Measurements from ENCODE around the gene PHLDA2. TPM values are rescaled to one million over a fixed set of nuclear protein-coding genes. Genes with fewer than 3 reads are reported as not detected.

Gene PHLDA2
- total RNA-seq, 2 experiments from 2014 or later, result 1.1 to 3.6 TPM

DNA sequence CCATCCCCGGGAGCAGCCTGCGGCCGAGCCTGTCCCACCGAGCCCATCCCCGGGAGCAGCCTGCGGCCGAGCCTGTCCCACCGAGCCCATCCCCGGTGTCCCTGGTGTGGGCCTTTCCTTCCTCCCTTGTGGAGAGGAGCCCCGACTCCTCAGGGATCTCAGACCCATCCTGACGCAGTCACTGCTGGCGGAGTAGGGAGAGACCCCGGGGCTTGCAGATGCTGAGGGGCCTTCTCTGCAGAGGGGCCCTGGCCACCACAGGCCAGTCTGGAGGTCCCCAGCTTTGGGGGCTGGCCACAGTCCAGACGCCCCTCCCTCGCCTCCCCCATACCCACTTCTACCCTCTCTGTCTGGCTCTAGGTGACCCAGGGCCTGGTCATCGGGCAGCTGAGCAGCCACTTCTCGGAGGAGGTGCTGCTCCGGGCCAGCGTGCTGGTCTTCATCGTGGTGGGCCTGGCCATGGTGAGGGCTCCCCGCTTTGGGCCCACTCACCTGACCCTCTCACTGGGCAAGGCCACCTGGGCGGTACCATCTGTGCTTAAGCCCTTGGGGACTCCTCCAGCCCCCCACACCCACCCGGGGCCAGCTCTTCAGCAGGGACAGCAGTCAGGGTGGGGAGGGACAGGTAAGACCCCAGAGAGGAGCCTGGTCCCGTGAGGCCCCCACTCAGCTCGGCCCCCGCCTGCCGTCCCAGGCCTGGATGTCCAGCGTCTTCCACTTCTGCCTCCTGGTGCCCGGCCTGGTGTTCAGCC is 7.3 kb downstream of the PHLDA2 start:
- ATAC-seq, result no peak
- no peaks in the 10 kb centered on the region for H3K4me1 Mint-ChIP-seq
- no peak overlapping the region for H3K4me3 Mint-ChIP-seq
- CTCF ChIA-PET, result interaction anchor here (1.1 kb wide), 1 partner anchor 30 kb away, joined by 4 read pairs; no protein-coding TSS in a partner anchor
- H3K36me3 Mint-ChIP-seq, result no peaks in the 10 kb centered on the region
- no peak overlapping the region for H3K27ac Mint-ChIP-seq
- peaks cover under 1% of the 10 kb centered on the region for H3K27me3 Mint-ChIP-seq
- DNase-seq, result no peak
- H3K9me3 Mint-ChIP-seq (ENCODE audit: low read depth), result no peaks in the 10 kb centered on the region

DNA sequence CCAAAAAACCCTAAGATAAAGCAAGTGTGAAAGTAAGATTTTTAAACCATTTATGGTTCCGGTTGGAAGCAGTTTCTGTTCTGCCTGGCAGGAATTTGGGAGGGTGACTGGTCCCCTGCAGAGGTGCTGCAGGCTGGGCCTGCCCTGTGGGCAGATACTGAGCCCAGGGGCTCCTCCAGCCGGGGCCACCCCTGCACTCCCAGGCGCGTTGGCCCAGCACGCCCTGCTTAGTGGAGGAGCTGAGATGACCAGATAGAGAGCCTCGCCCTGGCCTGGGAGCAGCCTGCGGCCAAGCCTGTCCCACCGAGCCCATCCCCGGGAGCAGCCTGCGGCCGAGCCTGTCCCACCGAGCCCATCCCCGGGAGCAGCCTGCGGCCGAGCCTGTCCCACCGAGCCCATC is 8.0 kb downstream of the PHLDA2 start:
- Mint-ChIP-seq H3K27me3 (no peaks in the 10 kb centered on the region), H3K9me3 (ENCODE audit: low read depth) (no peaks in the 10 kb centered on the region), H3K36me3 (no peaks in the 10 kb centered on the region), H3K27ac (no peak overlapping the region), H3K4me1 (no peaks in the 10 kb centered on the region), H3K4me3 (no peak overlapping the region)
- CTCF ChIA-PET, result interaction anchor here (0.6 to 3.4 kb wide), 3 partner anchors 9 to 42 kb away, joined by 3 to 19 read pairs (median 3); partner anchors contain the start of gene PHLDA2
- ATAC-seq (no peak), DNase-seq (no peak)

DNA sequence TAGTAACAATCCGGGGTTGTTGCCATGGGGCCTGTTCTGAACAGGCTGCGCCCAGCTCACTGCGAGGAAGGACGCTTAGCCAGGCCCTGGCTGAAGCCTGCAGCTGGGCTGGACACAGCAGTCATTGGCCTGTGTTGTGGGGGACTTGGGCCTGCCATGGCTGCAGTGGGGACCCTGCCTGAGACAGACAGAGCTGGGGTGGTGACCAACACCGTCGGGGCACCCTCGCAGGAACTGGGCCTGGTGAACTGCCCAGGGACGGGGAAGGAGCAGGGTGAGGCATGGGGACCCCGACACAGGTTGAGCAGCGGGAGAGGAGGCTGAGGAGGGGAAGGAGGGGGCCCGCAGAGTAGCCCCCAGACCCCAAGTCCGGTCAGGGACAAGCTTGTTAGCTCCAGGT is 8.9 kb downstream of the PHLDA2 start:
- Mint-ChIP-seq H3K4me3 (no peak overlapping the region), H3K27me3 (no peaks in the 10 kb centered on the region), H3K4me1 (no peaks in the 10 kb centered on the region), H3K27ac (no peak overlapping the region), H3K9me3 (ENCODE audit: low read depth) (no peaks in the 10 kb centered on the region), H3K36me3 (no peaks in the 10 kb centered on the region)
- CTCF ChIA-PET, result interaction anchor here (1.0 to 3.4 kb wide), 5 partner anchors 10 to 389 kb away, joined by 3 to 19 read pairs (median 3); partner anchors contain the start of gene PHLDA2
- no peak for ATAC-seq
- DNase-seq, result no peak

DNA sequence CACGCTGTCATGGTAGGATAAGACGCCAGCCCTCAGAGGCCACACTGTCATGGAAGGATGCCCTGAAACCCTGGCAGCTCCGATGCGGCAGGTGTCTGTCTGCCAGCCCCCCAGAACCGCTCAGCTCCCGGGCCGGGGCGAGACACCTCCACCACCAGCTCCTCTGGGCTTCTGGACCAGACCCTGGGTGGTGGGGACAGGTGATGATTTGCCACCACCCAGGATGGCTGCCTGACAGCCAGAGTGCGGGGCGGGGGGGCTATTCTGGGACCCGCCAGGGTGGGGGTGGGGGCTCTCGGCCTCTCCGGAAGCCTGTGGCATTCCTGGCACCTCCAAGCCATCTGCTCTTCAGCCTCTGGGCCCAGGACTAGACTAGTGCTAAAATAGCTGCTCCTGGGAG is 9.4 kb downstream of the PHLDA2 start:
- H3K4me3 Mint-ChIP-seq, result no peak overlapping the region
- no peak for DNase-seq
- no peaks in the 10 kb centered on the region for H3K27me3 Mint-ChIP-seq
- CTCF ChIA-PET, result interaction anchor here (1.0 to 3.4 kb wide), 5 partner anchors 11 to 388 kb away, joined by 3 to 19 read pairs (median 3); partner anchors contain the start of gene PHLDA2
- no peak overlapping the region for H3K27ac Mint-ChIP-seq
- H3K36me3 Mint-ChIP-seq, result no peaks in the 10 kb centered on the region
- ATAC-seq, result no peak
- no peaks in the 10 kb centered on the region for H3K9me3 Mint-ChIP-seq (ENCODE audit: low read depth)
- no peaks in the 10 kb centered on the region for H3K4me1 Mint-ChIP-seq

DNA sequence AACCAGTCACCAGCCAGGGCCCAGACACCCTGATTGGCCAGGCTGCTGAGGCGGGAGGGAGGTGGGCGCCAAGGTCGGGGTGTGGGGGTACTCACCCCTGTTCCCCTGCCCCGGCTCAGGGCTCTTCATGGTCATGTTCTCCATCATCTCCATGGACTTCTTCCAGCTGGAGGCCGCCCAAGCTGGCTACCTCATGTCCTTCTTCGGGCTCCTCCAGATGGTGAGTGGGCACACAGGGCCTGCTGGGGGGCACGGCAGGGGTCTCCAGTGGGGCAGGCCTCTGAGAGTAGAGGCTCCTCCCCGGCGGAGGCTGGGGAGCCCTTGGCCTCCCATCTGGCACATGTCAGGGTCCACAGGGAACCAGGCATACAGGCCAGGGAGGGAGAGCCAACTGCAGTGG is 10.0 kb downstream of the PHLDA2 start:
- no peaks in the 10 kb centered on the region for H3K9me3 Mint-ChIP-seq (ENCODE audit: low read depth)
- CTCF ChIA-PET, result interaction anchor here (3.4 kb wide), 1 partner anchor 11 kb away, joined by 19 read pairs; the partner anchor contains the start of gene PHLDA2
- DNase-seq, result no peak
- H3K27ac Mint-ChIP-seq, result no peak overlapping the region
- no peak for ATAC-seq
- no peak overlapping the region for H3K4me3 Mint-ChIP-seq
- no peaks in the 10 kb centered on the region for H3K27me3 Mint-ChIP-seq
- peaks cover 2% of the 10 kb centered on the region for H3K4me1 Mint-ChIP-seq
- H3K36me3 Mint-ChIP-seq, result no peaks in the 10 kb centered on the region

DNA sequence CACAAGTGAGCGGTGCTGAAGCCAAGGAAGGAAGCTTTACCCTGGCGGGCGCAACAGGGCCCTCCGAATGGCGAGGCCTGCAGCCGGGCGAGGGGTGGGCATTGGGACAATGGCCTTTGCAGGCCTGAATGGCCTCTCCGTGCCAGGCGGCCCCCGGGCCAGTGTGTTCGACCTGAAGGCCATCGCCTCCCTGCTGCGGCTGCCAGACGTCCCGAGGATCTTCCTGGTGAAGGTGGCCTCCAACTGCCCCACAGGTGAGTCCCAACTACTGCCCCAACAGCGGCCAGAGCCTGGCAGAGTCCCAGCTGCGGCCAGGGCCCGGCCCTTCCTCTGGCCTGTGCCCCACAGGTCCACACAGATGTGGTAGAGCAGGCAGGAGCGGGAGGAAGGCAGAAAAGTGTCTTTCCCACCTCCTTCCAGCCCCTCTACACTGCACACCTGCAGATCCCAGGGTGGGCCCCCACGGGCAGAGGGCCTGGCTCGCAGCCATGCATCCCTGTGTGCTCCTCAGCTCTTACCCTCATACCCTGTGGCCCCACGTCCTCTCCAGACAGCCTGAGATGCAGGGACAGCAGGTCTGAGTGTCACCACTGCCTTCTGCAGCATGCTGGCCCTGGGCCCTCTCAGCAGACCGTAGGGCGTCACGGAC is 11.3 kb downstream of the PHLDA2 start:
- no peaks in the 10 kb centered on the region for H3K27me3 Mint-ChIP-seq
- DNase-seq (no peak), ATAC-seq (no peak)
- H3K4me1 Mint-ChIP-seq, result peaks cover 13% of the 10 kb centered on the region
- no peaks in the 10 kb centered on the region for H3K9me3 Mint-ChIP-seq (ENCODE audit: low read depth)
- no peaks in the 10 kb centered on the region for H3K36me3 Mint-ChIP-seq
- CTCF ChIA-PET, result interaction anchor here (3.4 kb wide), 2 partner anchors 12 kb away, joined by 15 to 19 read pairs; partner anchors contain the start of gene PHLDA2
- H3K4me3 Mint-ChIP-seq, result no peak overlapping the region
- no peak overlapping the region for H3K27ac Mint-ChIP-seq

DNA sequence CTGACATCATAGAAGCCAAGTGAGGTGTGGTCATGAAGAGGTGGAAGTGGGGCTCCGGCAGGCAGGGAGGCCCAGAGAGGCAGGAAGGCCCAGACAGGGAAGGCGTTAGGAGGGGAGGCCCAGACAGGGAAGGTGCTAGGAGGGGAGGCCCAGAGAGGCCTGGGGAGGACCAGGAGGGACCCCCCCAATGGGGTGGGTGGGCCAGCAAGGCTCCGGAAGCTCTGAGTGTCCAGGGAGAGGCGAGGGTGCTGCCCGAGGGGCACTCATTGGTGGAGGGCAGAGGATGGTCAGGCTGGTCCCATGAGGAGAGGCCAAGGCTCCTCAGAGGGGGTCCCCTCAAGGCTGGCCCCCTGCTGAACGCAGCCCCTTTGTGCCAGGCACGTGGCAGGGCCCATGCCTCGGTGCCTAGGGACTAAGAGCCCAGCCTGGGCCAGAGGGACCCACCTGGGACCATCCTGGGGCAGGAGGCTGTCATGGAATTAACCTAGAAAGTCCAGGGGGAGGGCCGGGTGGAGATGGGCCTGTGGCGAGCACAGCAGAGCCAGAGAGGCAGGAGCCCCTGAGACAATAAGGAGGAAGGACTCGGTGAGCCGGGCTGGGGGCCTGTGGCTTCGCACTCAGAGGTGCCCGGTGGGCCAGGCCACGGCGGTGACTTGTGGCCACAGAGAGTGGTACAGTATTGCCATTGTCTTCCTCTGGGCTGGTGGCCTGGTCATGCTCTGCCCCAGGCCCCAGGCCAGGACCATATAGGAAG is 12.2 kb downstream of the PHLDA2 start:
- no peaks in the 10 kb centered on the region for H3K9me3 Mint-ChIP-seq (ENCODE audit: low read depth)
- CTCF ChIA-PET, result interaction anchor here (3.4 kb wide), 1 partner anchor 13 kb away, joined by 15 read pairs; the partner anchor contains the start of gene PHLDA2
- H3K4me3 Mint-ChIP-seq, result no peak overlapping the region
- peaks cover 13% of the 10 kb centered on the region for H3K4me1 Mint-ChIP-seq
- no peaks in the 10 kb centered on the region for H3K27me3 Mint-ChIP-seq
- H3K27ac Mint-ChIP-seq, result no peak overlapping the region
- DNase-seq (no peak), ATAC-seq (no peak)
- H3K36me3 Mint-ChIP-seq, result no peaks in the 10 kb centered on the region

DNA sequence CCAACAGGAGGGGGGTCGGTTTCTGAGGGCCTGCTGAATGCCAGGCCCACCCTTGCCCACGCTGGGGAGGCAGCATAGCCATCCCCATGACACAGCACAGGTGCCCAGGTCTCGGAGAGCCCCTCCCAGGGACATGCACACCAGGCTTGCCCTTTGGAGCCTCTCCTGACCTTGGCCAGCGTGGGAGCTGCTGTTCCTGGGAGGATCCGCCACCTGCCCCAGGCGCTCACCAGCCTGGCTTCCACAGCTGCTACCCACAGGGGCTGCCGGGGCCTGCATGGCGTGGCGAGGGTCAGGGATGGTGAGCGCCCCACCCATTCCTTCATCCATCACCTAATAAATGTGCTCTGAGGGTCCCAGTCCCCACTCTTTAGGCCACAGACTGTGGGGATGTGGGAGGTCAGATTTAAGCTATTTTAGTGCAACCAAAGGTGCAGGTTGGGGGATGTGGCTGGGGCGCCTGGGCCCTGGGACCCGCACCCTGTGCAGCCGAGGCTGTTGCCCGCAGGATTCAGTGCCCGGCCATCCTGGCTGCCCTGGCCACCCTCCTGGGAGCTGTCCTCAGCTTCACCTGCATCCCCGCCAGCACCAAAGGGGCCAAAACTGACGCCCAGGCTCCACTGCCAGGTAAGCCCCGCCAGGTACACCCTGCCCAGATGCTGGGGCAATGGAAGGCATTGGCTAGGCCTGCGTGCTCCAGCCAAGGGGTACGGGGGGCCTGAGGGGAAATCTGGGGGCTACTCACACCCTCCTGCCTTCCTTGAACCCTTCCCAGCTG is 12.9 kb downstream of the PHLDA2 start:
- Mint-ChIP-seq H3K27me3 (no peaks in the 10 kb centered on the region), H3K9me3 (ENCODE audit: low read depth) (no peaks in the 10 kb centered on the region)
- CTCF ChIA-PET, result interaction anchor here (0.7 to 3.4 kb wide), 2 partner anchors 13 kb away, joined by 3 to 15 read pairs; partner anchors contain the start of gene PHLDA2

DNA sequence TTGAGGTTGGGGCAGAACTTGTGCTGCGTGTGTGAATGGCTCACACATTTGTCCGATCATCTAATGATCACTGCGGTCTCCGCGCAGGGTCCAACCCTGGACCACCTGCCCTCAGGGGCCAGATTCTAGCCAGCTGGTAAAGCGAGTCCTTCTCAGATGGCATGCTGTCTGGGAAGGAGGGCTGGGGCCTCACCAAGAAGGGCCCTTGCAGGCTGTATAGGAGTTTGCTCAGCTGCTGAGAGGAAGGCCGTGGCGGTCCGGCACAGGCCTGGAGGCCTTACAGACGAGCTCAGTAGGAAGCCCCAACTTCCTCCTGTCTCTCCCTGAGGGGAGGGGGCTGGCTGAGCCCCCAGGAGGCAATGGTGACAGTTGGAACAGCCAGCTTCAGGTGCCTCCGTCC is 13.7 kb downstream of the PHLDA2 start:
- H3K36me3 Mint-ChIP-seq, result no peaks in the 10 kb centered on the region
- no peaks in the 10 kb centered on the region for H3K27me3 Mint-ChIP-seq
- no peak overlapping the region for H3K4me3 Mint-ChIP-seq
- H3K9me3 Mint-ChIP-seq (ENCODE audit: low read depth), result no peaks in the 10 kb centered on the region
- CTCF ChIA-PET, result interaction anchor here (0.7 to 3.4 kb wide), 2 partner anchors 13 to 14 kb away, joined by 3 to 15 read pairs; partner anchors contain the start of gene PHLDA2
- peaks cover 13% of the 10 kb centered on the region for H3K4me1 Mint-ChIP-seq
- no peak for DNase-seq
- ATAC-seq, result no peak
- no peak overlapping the region for H3K27ac Mint-ChIP-seq

More for the DNA sequence above, 12.9 kb downstream of the PHLDA2 start:
- no peaks in the 10 kb centered on the region for H3K36me3 Mint-ChIP-seq
- no peak overlapping the region for H3K4me3 Mint-ChIP-seq
- H3K27ac Mint-ChIP-seq, result no peak overlapping the region
- H3K4me1 Mint-ChIP-seq, result peaks cover 13% of the 10 kb centered on the region
- no peak for ATAC-seq
- no peak for DNase-seq

DNA sequence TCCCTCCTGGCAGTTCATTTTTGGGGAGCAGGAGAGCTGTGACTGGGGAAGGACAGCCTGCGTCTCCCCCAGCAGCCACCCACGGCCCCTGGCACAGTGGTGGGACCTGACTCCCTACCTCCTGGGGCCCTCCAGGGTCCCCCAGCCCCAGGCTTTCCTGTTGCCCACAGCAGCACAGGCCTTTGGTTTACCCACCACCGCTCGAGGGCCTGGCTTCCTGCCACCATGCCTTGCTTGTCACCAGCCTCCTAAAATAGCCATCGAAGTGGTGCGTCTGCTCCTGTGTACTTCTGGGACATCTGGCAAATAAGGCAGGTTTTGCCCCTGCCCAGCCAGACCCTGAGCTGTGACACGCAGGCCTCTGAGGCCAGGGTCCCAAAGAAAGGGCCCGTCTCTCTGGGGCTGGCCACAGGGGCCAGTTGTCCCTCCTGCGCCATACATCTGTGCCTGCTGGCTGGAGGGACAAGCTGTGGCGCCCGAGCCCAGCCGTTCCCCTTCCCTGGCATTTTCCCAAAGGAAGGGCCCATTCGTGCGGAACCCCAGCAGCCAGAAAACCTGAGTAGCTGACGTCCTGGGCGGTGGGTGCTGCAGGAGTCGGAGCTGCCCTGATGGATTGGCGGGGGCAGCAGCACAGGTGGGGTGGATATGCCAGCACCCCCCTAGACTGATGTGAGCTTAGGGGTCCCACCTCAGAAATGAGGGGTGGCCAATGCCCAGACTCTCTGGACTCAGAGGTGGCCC is 14.6 kb downstream of the PHLDA2 start:
- Mint-ChIP-seq H3K4me3 (no peak overlapping the region), H3K9me3 (ENCODE audit: low read depth) (no peaks in the 10 kb centered on the region), H3K4me1 (peaks cover 13% of the 10 kb centered on the region), H3K36me3 (no peaks in the 10 kb centered on the region), H3K27ac (no peak overlapping the region), H3K27me3 (no peaks in the 10 kb centered on the region)
- CTCF ChIA-PET, result interaction anchor here (3.4 kb wide), 1 partner anchor 15 kb away, joined by 15 read pairs; the partner anchor contains the start of gene PHLDA2
- DNase-seq (no peak), ATAC-seq (no peak)

DNA sequence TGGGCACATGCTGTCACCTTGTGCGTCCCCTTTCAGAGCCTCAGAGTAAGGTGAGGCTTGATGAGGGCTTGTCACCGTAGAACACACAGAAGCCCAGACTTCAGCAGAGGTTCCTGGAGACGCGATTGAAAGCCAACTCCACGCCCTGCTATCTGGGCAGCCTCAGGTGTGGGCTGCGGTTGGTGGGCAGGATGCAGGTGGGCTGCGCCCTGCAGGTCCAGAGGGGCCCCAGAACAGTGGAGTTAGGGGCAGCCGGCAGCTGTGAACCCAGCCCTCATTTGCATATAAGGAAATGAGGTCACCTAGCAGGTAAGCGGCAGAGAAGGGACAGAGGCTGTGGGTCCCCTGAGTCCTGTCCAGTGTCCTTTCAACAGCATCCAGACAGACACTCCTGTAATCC is 15.4 kb downstream of the PHLDA2 start:
- no peaks in the 10 kb centered on the region for H3K9me3 Mint-ChIP-seq (ENCODE audit: low read depth)
- H3K4me1 Mint-ChIP-seq, result peaks cover 13% of the 10 kb centered on the region
- H3K27ac Mint-ChIP-seq, result no peak overlapping the region
- DNase-seq (no peak), ATAC-seq (peak; percentile 18)
- H3K4me3 Mint-ChIP-seq, result no peak overlapping the region
- no peaks in the 10 kb centered on the region for H3K27me3 Mint-ChIP-seq
- H3K36me3 Mint-ChIP-seq, result no peaks in the 10 kb centered on the region
- CTCF ChIA-PET, result interaction anchor here (1.1 kb wide), 1 partner anchor 21 kb away, joined by 3 read pairs; no protein-coding TSS in a partner anchor

DNA sequence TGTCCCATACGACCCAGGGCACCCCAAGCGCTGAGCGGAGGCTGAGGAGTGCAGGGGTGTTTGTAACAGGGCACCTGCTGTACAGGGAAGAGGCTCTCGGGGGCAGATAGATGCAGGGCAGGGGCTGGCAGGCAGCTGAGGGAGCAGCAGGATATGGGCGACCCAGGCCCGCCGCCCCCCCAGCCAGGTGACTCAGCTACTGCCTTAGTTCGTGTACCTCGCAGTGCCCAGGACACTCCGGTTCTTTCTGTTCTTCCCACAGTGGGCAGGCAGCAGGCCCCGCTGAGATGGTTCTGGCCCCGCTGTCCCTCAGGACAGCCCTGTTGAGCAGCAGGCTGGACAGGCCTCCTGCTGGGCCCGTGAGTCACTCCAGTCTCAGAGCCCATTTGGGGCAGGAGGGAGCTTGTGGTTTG is 16.2 kb downstream of the PHLDA2 start:
- no peak for ATAC-seq
- no peaks in the 10 kb centered on the region for H3K36me3 Mint-ChIP-seq
- CTCF ChIA-PET, result interaction anchor here (1.1 kb wide), 1 partner anchor 20 kb away, joined by 3 read pairs; no protein-coding TSS in a partner anchor
- H3K9me3 Mint-ChIP-seq (ENCODE audit: low read depth), result no peaks in the 10 kb centered on the region
- H3K27ac Mint-ChIP-seq, result no peak overlapping the region
- DNase-seq, result no peak
- H3K4me1 Mint-ChIP-seq, result peaks cover 13% of the 10 kb centered on the region
- H3K27me3 Mint-ChIP-seq, result no peaks in the 10 kb centered on the region
- no peak overlapping the region for H3K4me3 Mint-ChIP-seq

Measured in activated CD8-positive, alpha-beta memory T cell treated with anti-CD3 and anti-CD28 coated beads, Interleukin-2, amount 10 ng/mL, durations not matched to agents 7 days and 5 days (primary cell).